Sigmoid colon (tissue), 7 donors: ENCODE data around the gene CIAO3. TPM values are rescaled to one million over a fixed set of nuclear protein-coding genes. Genes with fewer than 3 reads are reported as not detected.
A peak's percentile ranks its signal among the peaks of the same experiment; 100 is the strongest.

ENCODE experiments used
- DNase-seq: peaks from one replicate; pipeline ENCODE4 v3.0.0-alpha.2; 2019
- H3K27ac ChIP-seq, 4 donors: fragments of 200-600 bp; sonication (generic); one replicate each; pipeline ENCODE4 v1.5.1; 2016 to 2019; ENCODE audit warnings: mild to moderate bottlenecking in 1 of 4
- H3K27me3 ChIP-seq, 3 donors: fragments of 200-600 bp; sonication (generic); one replicate each; pipeline ENCODE4 v1.5.1; 2019; ENCODE audit warnings: mild to moderate bottlenecking in 1 of 3
- H3K36me3 ChIP-seq, 4 donors: fragments of 200-600 bp; sonication (generic); one replicate each; pipeline ENCODE4 v1.5.1; 2016 to 2019
- H3K4me1 ChIP-seq, 4 donors: fragments of 200-600 bp; sonication (generic); one replicate each; pipeline ENCODE4 v1.5.1; 2017 to 2019
- H3K4me3 ChIP-seq, 4 donors: fragments of 200-600 bp; sonication (generic); one replicate each; pipeline ENCODE4 v1.5.1; 2017 to 2019; ENCODE audit warnings: mild to moderate bottlenecking in 2 of 4, moderate library complexity in 1 of 4
- H3K9me3 ChIP-seq, 4 donors: fragments of 200-600 bp in 3 of 4; sonication (generic) in 3 of 4; one replicate each; pipeline versions ENCODE4 v1.5.1 to v1.6.1; 2013 to 2019
- EP300 ChIP-seq, 4 donors: sonication (generic); formaldehyde crosslinking; IDR thresholded peaks; one replicate each; pipeline ENCODE4 v1.6.1; 2017; ENCODE audit warnings: antibody characterized with exemption in 4 of 4
- POLR2A ChIP-seq, 2 donors: fragments of 450-650 bp; IDR thresholded peaks; one replicate each; pipeline ENCODE4 v1.6.1; 2016; ENCODE audit warnings: antibody characterized with exemption in 2 of 2, mild to moderate bottlenecking in 2 of 2, moderate library complexity in 2 of 2
- POLR2AphosphoS5 ChIP-seq, 4 donors: sonication (generic); formaldehyde crosslinking; IDR thresholded peaks; one replicate each; pipeline ENCODE4 v1.6.1; 2017; ENCODE audit warnings: antibody characterized with exemption in 4 of 4
- WGBS, 2 donors: extraction: QIAGEN DNeasy Blood & Tissue Kit; methylation state at CpG; one replicate each; pipeline ENCODE4 v1.1.7; 2013; 5-methylcytosine and 5-hydroxymethylcytosine counted together
- intact Hi-C: fragments of 100-400 bp; cut with DNase I; formaldehyde crosslinking; loops from one replicate; pipeline ENCODE4 v1.15.1; 2023
- polyA plus RNA-seq, 3 donors: library from polyadenylated mRNA; stranded (reverse); fragments of 200-250 nt; gene quantifications; one replicate each; pipeline ENCODE4 v1.2.3, GENCODE V29; 2013
- total RNA-seq, 4 donors: library from RNA; depleted of rRNA; stranded (reverse); fragments of >200 nt; gene quantifications; one replicate each; pipeline ENCODE4 v1.1.0, GENCODE V29; 2016
- TF ChIP-seq, protein P1 (sequence below), 4 experiments: fragments of 450-650 bp in 3 of 4; fragments of 200-600 bp in 1 of 4; IDR thresholded peaks; one replicate each; pipeline ENCODE4 v1.5.1; 2016 to 2019; ENCODE audit warnings: antibody characterized with exemption in 4 of 4, mild to moderate bottlenecking in 3 of 4, moderate library complexity in 2 of 4
- donor health status: healthy with polysubstance abuse.
- donor health status: Bipolar disorder and iron deficiency.
- donor health status: healthy.

The CIAO3 gene
- total and polyA plus RNA-seq, 7 donors, result 18.6 to 51.0 (median 25.4) TPM

DNA sequence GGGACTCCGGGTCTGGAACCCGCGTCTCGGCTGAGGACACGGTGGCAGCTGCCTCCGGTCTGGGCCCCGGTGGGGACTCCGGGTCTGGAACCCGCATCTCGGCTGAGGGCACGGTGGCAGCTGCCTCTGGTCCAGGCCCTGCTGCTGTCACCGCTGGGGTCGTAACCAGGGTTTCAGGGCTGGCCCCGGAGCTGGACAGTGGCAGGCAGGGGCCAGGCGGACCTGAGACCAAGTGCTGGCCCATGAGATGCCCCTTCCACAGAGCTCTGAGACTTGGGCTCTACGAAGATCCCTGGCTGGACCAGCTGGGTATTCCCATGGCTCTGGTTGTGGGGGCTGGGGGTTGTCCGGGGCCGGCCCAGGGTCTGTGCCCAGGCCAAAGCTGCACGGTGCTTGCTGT, 43.6 kb upstream of the CIAO3 start:
- Histone ChIP-seq H3K27ac (no peak overlapping the region), H3K4me1 (peaks cover 0 to 25% (median 23%) of the 10 kb centered on the region in 4 donors), H3K4me3 (no peak overlapping the region), H3K27me3 (peaks cover 0 to 40% (median 31%) of the 10 kb centered on the region in 3 donors), H3K9me3 (no peaks in the 10 kb centered on the region), H3K36me3 (peaks cover 0 to 13% (median 8%) of the 10 kb centered on the region in 4 donors)
- no peak for DNase-seq
- TF ChIP-seq, protein P1, sequence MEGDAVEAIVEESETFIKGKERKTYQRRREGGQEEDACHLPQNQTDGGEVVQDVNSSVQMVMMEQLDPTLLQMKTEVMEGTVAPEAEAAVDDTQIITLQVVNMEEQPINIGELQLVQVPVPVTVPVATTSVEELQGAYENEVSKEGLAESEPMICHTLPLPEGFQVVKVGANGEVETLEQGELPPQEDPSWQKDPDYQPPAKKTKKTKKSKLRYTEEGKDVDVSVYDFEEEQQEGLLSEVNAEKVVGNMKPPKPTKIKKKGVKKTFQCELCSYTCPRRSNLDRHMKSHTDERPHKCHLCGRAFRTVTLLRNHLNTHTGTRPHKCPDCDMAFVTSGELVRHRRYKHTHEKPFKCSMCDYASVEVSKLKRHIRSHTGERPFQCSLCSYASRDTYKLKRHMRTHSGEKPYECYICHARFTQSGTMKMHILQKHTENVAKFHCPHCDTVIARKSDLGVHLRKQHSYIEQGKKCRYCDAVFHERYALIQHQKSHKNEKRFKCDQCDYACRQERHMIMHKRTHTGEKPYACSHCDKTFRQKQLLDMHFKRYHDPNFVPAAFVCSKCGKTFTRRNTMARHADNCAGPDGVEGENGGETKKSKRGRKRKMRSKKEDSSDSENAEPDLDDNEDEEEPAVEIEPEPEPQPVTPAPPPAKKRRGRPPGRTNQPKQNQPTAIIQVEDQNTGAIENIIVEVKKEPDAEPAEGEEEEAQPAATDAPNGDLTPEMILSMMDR (IDR thresholded peaks at IDR 0.05), result no peak
- TF ChIP-seq EP300 (IDR thresholded peaks at IDR 0.05), result no peak
- no peak for TF ChIP-seq POLR2AphosphoS5 (IDR thresholded peaks at IDR 0.05)
- no peak for TF ChIP-seq POLR2A (IDR thresholded peaks at IDR 0.05)
- intact Hi-C loops, result no loop called here
- 86 to 94% methylated on average over 19 of the region's 19 CpGs for WGBS, 2 donors

DNA sequence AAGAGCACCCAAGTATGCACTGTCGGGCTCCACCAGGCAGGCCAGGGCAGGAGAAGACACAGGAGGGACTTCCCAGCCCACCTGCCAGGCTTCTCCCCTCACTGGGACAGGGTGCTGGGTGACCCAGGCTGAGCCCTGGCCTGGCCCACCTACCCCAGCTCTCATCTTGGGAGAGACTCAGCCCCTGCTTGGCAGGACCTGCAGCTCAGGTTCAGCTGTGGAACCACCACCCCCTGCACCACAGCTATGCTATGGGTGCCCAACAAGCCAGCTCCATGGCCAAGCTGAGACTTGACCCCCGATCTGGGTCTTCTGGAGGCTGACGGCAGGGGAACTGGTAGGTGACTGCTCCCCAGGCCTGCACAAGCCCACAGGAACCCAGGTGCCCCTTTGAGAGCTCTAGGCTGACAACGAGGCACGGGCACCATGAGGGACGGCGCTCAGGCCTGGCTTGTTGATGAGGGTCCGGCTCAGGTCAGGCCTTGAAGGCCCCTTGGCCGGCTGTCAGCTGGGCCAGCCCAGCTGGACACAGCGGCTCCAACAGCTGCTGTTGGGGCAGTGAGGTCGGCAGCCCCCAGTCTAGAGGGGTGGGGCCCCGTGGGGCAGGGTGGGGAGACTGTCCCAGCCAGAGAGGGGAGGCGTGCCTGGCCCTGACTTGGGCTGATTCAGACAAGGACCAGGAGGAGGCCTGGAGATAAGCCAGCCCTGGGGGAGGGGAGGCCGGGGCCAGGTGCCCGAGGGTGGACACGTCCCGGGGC, 42.8 kb upstream of the CIAO3 start:
- Histone ChIP-seq H3K4me3 (no peak overlapping the region), H3K27me3 (peaks cover 0 to 47% (median 35%) of the 10 kb centered on the region in 3 donors), H3K27ac (no peak overlapping the region), H3K4me1 (peaks cover 0 to 18% (median 15%) of the 10 kb centered on the region in 4 donors), H3K36me3 (peaks cover 0 to 13% (median 8%) of the 10 kb centered on the region in 4 donors), H3K9me3 (no peaks in the 10 kb centered on the region)
- DNase-seq, result no peak
- intact Hi-C loops, result no loop called here
- 34 to 55% methylated on average over 17 of the region's 17 CpGs for WGBS, 2 donors
- TF ChIP-seq POLR2AphosphoS5 (IDR thresholded peaks at IDR 0.05), result no peak
- TF ChIP-seq, protein P1 (IDR thresholded peaks at IDR 0.05), result no peak
- no peak for TF ChIP-seq POLR2A (IDR thresholded peaks at IDR 0.05)
- TF ChIP-seq EP300 (IDR thresholded peaks at IDR 0.05), result no peak

DNA sequence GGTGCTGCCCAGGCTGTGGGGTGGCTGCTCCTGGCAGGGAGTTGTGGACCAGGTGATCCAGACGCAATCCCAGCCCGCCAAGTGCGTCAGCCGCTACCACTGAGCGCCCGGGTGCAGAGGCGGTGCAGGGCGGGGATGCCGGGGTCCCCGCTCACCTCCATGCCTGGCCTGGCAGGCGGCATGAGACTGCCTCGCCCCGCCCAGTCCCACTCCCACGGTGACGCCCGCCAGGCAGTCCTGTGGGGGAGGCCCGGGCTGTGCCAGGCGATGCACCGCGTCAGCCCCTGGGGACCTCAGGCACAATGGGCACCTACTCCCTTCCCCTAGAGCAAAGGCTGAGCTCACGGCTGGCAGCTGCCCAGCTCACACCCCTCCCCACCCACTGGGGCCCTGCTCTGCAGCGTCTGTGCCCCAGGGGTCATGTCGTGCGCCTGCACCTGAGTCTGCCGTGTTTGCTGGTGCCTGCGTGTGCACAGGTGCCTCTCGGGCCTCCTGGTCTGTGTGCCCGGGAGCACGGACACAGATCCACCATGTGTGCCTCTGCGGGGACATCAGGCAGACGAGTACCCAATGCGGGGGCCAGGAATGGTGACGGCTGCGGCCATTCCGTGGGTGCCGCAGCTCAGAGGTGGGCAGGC, 42.1 kb upstream of the CIAO3 start:
- 24 to 62% methylated on average over 36 of the region's 36 CpGs for WGBS, 2 donors
- H3K9me3 ChIP-seq, result no peaks in the 10 kb centered on the region
- no peak overlapping the region for H3K27ac ChIP-seq
- H3K4me3 ChIP-seq, result no peak overlapping the region
- intact Hi-C loops, result no loop called here
- TF ChIP-seq POLR2AphosphoS5 (IDR thresholded peaks at IDR 0.05), result peak in 1 of 4 donors; percentile 15
- TF ChIP-seq, protein P1 (IDR thresholded peaks at IDR 0.05), result no peak
- peaks cover 0 to 18% (median 14%) of the 10 kb centered on the region in 4 donors for H3K4me1 ChIP-seq
- DNase-seq, result no peak
- peaks cover 0 to 54% (median 42%) of the 10 kb centered on the region in 3 donors for H3K27me3 ChIP-seq
- H3K36me3 ChIP-seq, result peaks cover 0 to 13% (median 8%) of the 10 kb centered on the region in 4 donors

DNA sequence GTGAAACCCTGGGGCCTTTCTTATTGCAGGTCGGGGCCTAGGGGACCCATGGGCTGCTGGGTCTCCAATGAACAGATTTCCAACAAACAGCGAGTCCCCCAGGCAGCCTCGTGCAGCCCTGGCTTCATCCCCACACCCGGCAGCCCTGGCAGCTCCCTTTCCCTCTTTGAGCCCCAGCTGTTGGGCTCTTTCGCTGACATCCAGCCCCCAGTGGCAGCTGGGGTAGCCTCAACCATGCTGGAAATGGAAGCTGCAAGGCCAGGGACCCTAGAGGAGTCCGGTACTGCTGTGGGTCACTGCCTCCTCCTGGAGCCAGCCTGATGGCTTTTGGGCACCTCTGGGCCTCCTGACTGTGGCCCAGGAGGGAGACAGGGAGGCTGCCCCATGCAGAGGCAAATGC, 41.5 kb upstream of the CIAO3 start:
- Histone ChIP-seq H3K36me3 (peaks cover 0 to 13% (median 8%) of the 10 kb centered on the region in 4 donors), H3K4me3 (no peak overlapping the region), H3K4me1 (peaks cover 0 to 12% (median 8%) of the 10 kb centered on the region in 4 donors), H3K27me3 (peaks cover 0 to 57% (median 43%) of the 10 kb centered on the region in 3 donors), H3K9me3 (no peaks in the 10 kb centered on the region), H3K27ac (no peak overlapping the region)
- no peak for TF ChIP-seq EP300 (IDR thresholded peaks at IDR 0.05)
- TF ChIP-seq, protein P1 (IDR thresholded peaks at IDR 0.05), result no peak
- no peak for TF ChIP-seq POLR2A (IDR thresholded peaks at IDR 0.05)
- TF ChIP-seq POLR2AphosphoS5 (IDR thresholded peaks at IDR 0.05), result no peak
- DNase-seq, result no peak
- 51 to 69% methylated on average over 6 of the region's 6 CpGs for WGBS, 2 donors
- intact Hi-C loops, result no loop called here
